Spinal cord (tissue), 10 donors: ENCODE measurements around the gene BLVRA. TPM values are rescaled to one million over a fixed set of nuclear protein-coding genes. Genes with fewer than 3 reads are reported as not detected.
A peak's percentile ranks its signal among the peaks of the same experiment; 100 is the strongest.
"Not testable (repeated sequence)": the region's sequence is repeated elsewhere in the genome, so short reads cannot be mapped to it uniquely, and the experiment has no call there.

Experiments used
- DNase-seq, 6 donors: peaks; one replicate each; pipeline versions ENCODE4 v3.0.0 to v3.0.0-alpha.2; 2013 to 2015; ENCODE audit warnings: low spot score in 6 of 6, low read depth in 4 of 6
- H3K27ac ChIP-seq: one replicate; pipeline ENCODE4 v1.5.1; 2013; ENCODE audit warnings: low read depth, low read length, control low read depth
- H3K27me3 ChIP-seq: one replicate; pipeline ENCODE4 v1.6.1; 2013; ENCODE audit warnings: low read length; ENCODE audit not compliant: control insufficient read depth, insufficient read depth
- H3K36me3 ChIP-seq: one replicate; pipeline ENCODE4 v1.6.1; 2013; ENCODE audit warnings: low read length; ENCODE audit not compliant: control insufficient read depth, insufficient read depth
- H3K4me1 ChIP-seq: one replicate; pipeline ENCODE4 v1.6.1; 2013; ENCODE audit warnings: low read length; ENCODE audit not compliant: control insufficient read depth, insufficient read depth
- H3K4me3 ChIP-seq: one replicate; pipeline ENCODE4 v1.5.1; 2013; ENCODE audit warnings: low read depth, low read length, control low read depth
- H3K9me3 ChIP-seq: one replicate; pipeline ENCODE4 v1.6.1; 2013; ENCODE audit warnings: low read length; ENCODE audit not compliant: control insufficient read depth, insufficient read depth
- WGBS: methylation state at CpG from one replicate; pipeline ENCODE4 v1.1.5; 2013; ENCODE audit warnings: missing lambda C conversion rate; ENCODE audit not compliant: insufficient coverage; 5-methylcytosine and 5-hydroxymethylcytosine counted together
- polyA plus RNA-seq, 2 donors: library from polyadenylated mRNA; unstranded; fragments of 120-200 nt; gene quantifications; one replicate each; pipeline ENCODE4 v1.2.1, GENCODE V29; 2013; ENCODE audit not compliant: insufficient read length in 2 of 2
- total RNA-seq, 2 donors: library from RNA; depleted of rRNA in 1 of 2; stranded (reverse); fragments of 120-200 nt in 1 of 2; fragments of >200 nt in 1 of 2; gene quantifications; one replicate each; pipeline versions ENCODE4 v1.2.3 to v1.2.4, GENCODE V29; 2013 to 2014
- donor health status: healthy.

BLVRA gene
- total and polyA plus RNA-seq, 4 donors = 22.6 to 48.9 (median 42.9) TPM

GRCh38 chr7:43727494-43727893, 31.0 kb upstream of the BLVRA start:
- Histone ChIP-seq H3K9me3 (no peaks in the 10 kb centered on the region), H3K27ac (no peak overlapping the region), H3K4me3 (no peak overlapping the region), H3K36me3 (peaks cover 3% of the 10 kb centered on the region), H3K27me3 (no peaks in the 10 kb centered on the region), H3K4me1 (peaks cover 7% of the 10 kb centered on the region)
- WGBS = no CpG with 5 or more reads among the region's 1 CpG
- DNase-seq = no peak

GRCh38 chr7:43729214-43729923, 29.1 kb upstream of the BLVRA start, which contains the start of gene COA1:
Gene COA1, minus strand, starts transcription at chr7:43729523. Its CDS starts 80,909 bp downstream, at chr7:43648614.
- Histone ChIP-seq H3K4me3 (peak within 1 kb of the TSS; percentile 82), H3K36me3 (peaks cover 3% of the 10 kb centered on the region), H3K27ac (peak within 1 kb of the TSS; percentile 61), H3K9me3 (no peaks in the 10 kb centered on the region), H3K27me3 (no peaks in the 10 kb centered on the region), H3K4me1 (peaks cover 7% of the 10 kb centered on the region)
- DNase-seq = peak; percentile 81 to 97 (median 84)
- WGBS = under 1% methylated on average over 64 of the region's 66 CpGs

GRCh38 chr7:43729924-43730248, 28.6 kb upstream of the BLVRA start:
- WGBS = no CpG with 5 or more reads among the region's 4 CpGs
- H3K36me3 ChIP-seq = peaks cover 1% of the 10 kb centered on the region

GRCh38 chr7:43731494-43731893, 27.0 kb upstream of the BLVRA start:
- not testable (repeated sequence) for H3K9me3 ChIP-seq, H3K27ac ChIP-seq, H3K27me3 ChIP-seq, H3K36me3 ChIP-seq, H3K4me1 ChIP-seq, H3K4me3 ChIP-seq, DNase-seq
- WGBS = 80% methylated on average over 1 of the region's 3 CpGs

More at GRCh38 chr7:43729924-43730248, 28.6 kb upstream of the BLVRA start:
- Histone ChIP-seq H3K27me3 (no peaks in the 10 kb centered on the region), H3K27ac (peak overlapping the region; percentile 61), H3K9me3 (no peaks in the 10 kb centered on the region), H3K4me3 (peak overlapping the region; percentile 82), H3K4me1 (peaks cover 7% of the 10 kb centered on the region)
- DNase-seq = no peak

- H3K4me1 ChIP-seq, H3K4me3 ChIP-seq, H3K27ac ChIP-seq, H3K36me3 ChIP-seq, H3K27me3 ChIP-seq, H3K9me3 ChIP-seq, DNase-seq: not testable (repeated sequence)
- 36% methylated on average over 12 of the region's 18 CpGs for WGBS
These were observed 23.7 kb upstream of the BLVRA start for GRCh38 chr7:43734575-43735332.

- Histone ChIP-seq H3K9me3 (no peaks in the 10 kb centered on the region), H3K36me3 (peaks cover 3% of the 10 kb centered on the region), H3K27me3 (no peaks in the 10 kb centered on the region), H3K27ac (no peak overlapping the region), H3K4me1 (no peaks in the 10 kb centered on the region), H3K4me3 (no peak overlapping the region)
- no peak for DNase-seq
- no CpG with 5 or more reads among the region's 1 CpG for WGBS
These were observed 23.1 kb upstream of the BLVRA start for GRCh38 chr7:43735403-43735801.

- Histone ChIP-seq H3K4me1 (no peaks in the 10 kb centered on the region), H3K9me3 (no peaks in the 10 kb centered on the region), H3K4me3 (no peak overlapping the region), H3K27me3 (no peaks in the 10 kb centered on the region), H3K36me3 (peaks cover 3% of the 10 kb centered on the region), H3K27ac (no peak overlapping the region)
- 93% methylated on average over 2 of the region's 2 CpGs for WGBS
- no peak for DNase-seq
These were observed 22.5 kb upstream of the BLVRA start for GRCh38 chr7:43735802-43736603.

GRCh38 chr7:43737467-43738127, 20.9 kb upstream of the BLVRA start:
- no peaks in the 10 kb centered on the region for H3K27me3 ChIP-seq
- H3K9me3 ChIP-seq = no peaks in the 10 kb centered on the region
- no peak overlapping the region for H3K27ac ChIP-seq
- WGBS = 88% methylated on average over 6 of the region's 6 CpGs
- no peaks in the 10 kb centered on the region for H3K4me1 ChIP-seq
- no peak overlapping the region for H3K4me3 ChIP-seq
- no peak for DNase-seq
- H3K36me3 ChIP-seq = peaks cover 3% of the 10 kb centered on the region

GRCh38 chr7:43742692-43743091, 15.8 kb upstream of the BLVRA start:
- no peak overlapping the region for H3K27ac ChIP-seq
- no peaks in the 10 kb centered on the region for H3K27me3 ChIP-seq
- H3K36me3 ChIP-seq = no peaks in the 10 kb centered on the region
- H3K4me1 ChIP-seq = no peaks in the 10 kb centered on the region
- DNase-seq = no peak
- no peaks in the 10 kb centered on the region for H3K9me3 ChIP-seq
- H3K4me3 ChIP-seq = no peak overlapping the region
